Measurements from ENCODE around the gene ZCCHC24.
"Not testable (repeated sequence)": the region's sequence is repeated elsewhere in the genome, so short reads cannot be mapped to it uniquely, and the experiment has no call there.

ZCCHC24 gene

DNA sequence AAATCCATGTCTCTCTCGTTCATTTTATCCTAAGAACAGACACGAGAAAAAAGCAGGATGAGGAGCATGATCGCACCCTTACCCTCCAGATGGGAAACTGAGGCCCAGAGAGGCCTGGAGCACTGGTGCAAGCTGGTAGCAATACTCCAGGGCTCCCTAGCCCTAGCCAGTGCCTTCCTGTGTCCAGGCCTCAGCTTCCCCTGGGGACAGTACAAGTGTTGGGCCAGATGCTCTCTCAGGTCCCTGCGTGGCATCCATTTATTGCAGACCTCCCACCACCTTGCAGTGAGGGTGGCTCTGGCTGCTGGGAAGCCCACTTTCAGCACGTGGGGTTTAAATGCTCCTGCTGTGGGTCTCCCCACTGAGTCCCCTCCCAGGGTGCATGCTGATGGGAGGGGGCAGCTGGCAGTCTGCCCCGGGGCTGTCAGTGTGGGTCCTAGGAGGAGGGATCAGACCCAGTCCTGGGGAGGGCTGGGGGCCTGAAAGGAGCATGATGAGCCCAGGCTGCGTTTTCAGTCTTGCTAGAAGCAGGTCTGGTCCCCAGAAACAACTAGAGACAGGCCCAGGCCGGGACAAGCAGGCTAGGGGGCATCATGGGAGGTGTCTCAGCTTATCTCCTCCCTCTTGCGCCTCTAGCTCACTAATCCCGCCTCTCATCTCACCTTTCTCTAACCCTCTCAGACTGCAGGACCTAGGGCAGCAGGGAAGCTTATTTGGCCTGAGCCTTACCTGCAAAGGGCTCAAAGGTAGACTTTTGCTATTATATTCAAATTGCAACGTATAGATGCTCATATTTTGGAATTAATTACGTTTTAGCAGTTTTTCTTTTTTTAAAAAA lies 98.8 kb downstream of the ZCCHC24 start:
- DNase-seq (ENCODE audit: low read depth in 2 of 2): no peak

DNA sequence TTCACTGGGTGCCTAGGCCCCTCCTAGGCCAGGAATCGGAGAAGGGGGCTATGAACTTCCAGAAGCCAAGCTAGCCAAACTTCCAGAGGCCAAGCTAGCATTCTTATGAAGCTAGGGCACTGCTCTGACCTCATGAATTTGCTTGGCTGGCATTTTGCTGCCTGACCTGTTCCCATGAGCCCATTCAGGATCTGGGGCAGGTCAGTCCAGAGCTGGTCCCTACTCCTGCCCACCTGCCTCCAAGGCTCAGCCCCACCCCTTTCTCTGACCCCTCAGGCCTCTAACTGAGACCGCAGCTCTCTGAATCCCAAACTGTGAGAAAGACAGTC lies 99.4 kb downstream of the ZCCHC24 start:
- no peak for DNase-seq (ENCODE audit: low read depth in 2 of 2)

DNA sequence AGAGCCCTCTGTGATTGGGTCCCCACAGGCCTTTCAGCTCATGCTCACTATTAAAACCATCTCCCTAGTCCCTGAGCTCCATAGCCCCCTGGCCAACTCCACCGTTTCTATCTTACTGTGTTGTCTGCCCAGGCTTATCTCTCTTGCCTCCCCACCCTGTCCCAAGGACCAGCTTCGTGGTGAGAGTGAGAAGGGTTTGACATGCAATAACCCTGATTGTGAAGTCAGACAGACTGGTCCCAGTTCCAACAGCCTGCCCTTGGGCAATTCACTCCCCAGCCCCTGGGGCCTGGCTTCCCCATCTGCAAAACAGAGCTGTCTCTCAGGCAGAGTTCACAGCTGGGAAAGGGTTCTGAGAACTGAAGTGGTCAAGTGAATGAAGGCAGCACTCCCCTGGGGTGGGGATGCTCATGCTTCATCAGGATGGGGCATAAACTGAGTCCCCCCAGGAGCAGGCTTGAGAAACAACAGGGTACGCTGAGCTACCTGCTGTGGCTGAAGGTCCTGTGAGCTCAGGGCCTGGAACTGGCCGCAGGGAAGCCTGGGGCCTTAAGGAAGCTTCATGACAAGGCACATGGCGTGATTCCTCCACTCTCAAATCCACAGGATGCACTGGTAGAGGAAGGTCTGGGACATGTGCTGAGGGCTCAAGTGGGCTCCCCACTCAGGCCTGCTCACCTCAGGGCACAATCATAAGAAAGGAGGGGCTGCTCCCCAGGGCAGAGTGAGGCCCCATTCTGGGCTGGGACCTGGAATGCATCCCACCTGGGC lies 100.0 kb downstream of the ZCCHC24 start:
- no peak for DNase-seq (ENCODE audit: low read depth in 2 of 2)

DNA sequence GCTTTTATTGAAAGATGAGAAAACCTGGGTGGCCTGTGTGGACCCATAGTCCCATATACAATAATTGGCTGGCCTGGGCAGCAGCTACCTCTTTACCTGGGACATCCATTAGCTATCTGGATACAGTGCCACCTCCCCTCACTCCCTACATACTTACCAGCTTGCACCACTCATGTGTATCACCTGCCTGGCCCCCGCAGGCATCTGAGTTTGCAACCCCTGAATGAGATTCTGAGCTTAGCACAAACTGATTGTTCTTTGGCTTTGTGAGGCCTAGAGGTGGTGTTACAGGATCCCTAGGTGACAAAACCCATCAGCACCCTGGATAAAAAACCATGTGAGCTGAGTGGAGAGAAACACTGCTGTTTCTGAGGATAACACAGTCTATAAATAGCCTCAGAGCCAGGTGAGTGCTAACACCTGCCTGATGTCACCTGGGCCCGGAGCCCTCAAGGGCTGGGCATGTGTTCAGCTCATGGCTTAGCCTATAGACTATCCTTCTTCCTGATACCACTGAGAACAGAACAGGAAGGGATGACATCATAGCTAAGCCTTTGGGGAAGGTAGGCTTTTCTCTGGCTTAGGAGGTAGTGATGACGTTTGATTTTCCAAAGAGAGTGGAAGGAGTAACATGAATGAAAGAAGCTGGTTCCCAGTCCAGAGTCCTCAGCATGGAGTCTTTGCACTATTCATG lies 100.8 kb downstream of the ZCCHC24 start:
- no peak for DNase-seq (ENCODE audit: low read depth in 2 of 2)

DNA sequence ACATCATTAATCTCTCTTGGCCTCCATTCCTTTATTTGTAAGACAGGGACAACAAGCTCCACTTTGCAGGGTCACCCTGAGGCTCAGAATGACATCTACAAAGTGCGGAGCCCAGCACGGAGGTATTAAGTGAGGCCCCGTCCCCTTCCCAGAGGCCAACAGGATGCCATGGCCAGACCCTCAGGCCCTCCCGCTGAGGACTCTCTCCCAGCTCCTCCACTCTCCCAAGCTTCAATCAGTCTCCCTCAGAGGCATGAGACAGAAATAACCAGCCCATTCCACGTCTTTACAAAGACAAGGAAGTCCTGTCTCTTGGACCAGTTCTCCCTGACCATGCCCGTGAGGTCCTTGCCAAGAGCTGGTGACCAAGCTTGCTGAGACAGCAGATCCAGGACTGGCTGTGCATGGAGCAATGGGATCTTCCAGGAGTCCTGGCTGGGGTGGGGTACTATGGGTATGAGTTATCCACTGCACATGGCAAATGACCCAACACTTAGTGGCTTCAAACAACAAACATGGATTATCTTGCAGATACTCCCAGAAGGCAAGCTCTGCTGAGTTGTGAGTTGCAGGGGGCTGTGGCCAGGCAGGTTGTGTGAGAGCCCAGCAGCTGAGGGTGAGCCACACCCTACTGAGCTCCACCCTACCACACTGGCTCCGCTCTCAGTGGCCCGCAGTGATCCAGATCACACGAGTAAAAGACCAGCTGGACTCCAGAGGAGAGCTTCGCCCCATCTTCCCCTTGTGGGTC lies 102.4 kb downstream of the ZCCHC24 start:
- no peak for DNase-seq (ENCODE audit: low read depth in 2 of 2)

DNA sequence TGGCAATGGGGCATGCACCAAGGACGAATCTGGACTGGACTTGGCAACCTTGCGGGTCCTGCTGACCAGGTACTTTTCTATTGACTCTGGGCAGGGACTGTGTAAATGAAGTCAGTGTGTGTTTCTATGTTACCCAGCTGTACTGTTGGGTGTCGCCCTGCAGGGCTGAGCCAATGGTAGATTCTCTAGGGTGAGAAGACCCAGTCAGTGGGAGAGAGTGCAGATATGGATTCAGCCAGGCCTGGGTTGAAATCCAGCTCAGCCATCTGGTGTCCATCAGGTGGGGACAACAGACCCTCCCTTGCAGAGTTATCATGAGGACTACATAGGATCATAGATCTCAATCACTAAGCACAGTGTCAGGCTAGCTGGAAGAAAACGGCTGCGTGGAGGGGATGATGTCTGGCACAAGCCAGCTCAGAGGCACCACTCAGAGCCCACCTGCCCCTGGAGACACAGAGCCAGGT lies 103.1 kb downstream of the ZCCHC24 start:
- DNase-seq (ENCODE audit: low read depth in 2 of 2): no peak

DNA sequence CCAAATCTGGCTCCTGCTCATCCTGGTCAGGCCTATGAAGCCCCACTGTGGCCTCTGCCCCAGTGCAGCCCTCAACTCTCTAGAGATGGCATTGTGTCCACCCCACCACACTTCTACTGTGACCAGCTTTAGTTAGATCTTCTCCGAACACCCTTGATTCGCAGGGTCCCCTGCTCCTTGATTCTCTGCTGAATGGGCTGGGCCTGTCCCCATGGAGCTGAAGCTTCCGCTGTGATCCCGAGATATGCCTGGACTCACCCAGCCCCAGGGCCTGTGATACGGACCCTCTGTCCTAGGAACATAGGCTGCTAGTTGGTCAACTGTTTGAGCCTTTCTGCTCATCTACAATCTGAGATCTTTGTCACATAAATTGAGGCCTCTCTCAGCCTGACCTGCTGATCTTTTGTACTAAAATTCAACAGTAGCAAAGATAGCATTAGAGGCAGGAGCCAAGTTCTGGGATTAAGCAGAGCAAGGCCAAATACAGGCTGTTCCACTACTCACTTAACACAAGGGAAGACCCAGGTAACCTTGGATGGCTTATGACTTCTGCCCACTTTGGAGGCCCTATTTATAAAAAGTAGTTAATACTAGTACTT lies 104.7 kb downstream of the ZCCHC24 start:
- DNase-seq (ENCODE audit: low read depth in 2 of 2): no peak

DNA sequence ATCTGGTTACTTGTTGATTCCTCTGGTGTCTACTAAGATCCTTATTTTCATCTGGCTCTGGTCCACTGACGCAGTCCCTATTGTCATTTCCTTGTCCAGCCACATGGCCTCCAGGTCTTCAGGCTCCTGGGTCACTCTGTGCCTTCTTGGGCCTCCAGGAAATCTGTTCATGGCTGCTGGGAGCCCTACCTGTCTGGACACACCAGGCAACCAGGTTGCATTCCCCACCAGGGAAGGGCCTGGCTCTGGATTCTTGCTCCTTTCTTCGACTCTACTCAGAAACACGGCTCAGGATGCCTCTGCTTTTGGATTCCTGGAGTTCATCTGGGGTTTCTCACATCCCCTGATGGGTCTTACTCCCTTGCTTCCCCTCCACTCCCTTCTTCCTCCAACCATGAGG lies 106.2 kb downstream of the ZCCHC24 start:
- no peak for DNase-seq (ENCODE audit: low read depth in 2 of 2)

DNA sequence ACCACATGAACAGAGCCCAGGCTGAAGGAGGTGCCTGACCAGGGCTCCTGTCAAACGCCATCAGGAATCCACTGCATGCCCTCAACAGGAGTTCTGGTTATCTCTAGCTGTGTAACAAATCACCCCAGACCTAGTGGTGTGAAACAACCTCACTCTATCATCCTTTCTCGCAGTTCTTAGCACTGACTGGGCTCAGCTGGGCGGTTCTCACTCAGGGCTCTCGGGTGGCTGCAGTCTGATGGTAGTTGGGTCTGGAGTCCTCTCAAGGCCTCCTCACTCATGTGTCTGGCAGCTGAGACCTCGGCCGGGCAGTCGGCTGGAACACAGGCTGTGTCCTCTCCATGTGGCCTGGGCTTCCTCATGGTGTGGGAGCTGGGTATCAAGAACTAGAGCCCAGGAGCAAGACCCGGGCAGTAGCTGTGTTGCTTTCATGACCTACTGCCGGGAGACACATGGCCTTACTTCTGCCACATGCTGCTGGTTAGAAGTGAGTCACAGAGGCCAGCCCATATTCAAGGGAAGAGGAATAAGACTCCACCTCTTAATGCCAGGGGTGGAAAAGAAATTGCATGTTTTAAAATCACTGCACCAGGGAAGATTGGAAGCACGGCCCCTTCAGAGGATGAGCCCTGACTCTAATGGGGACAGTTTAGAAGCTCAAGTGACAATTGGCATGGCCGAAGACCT lies 107.5 kb downstream of the ZCCHC24 start:
- DNase-seq (ENCODE audit: low read depth in 2 of 2): not testable (repeated sequence)

DNA sequence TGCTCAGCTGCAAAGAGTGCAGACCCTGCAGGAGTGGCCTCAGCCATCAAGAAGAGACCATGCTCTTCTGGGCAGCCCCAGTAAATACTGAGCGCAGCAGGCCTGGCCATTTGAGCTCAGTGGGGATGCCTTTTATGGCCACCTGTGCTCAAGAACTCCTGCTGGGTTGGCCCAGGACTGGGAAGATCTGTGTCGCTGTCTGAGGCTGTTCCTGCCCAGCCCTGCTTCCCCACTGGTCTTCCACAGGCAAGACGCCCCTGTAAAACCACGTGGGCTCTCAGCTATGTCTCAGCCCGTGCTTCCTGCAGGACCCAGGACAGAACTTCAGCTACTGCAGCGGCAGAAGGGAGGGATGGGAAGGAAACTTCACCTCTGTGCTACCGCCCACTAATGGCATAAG lies 108.7 kb downstream of the ZCCHC24 start:
- DNase-seq (ENCODE audit: low read depth in 2 of 2): no peak

DNA sequence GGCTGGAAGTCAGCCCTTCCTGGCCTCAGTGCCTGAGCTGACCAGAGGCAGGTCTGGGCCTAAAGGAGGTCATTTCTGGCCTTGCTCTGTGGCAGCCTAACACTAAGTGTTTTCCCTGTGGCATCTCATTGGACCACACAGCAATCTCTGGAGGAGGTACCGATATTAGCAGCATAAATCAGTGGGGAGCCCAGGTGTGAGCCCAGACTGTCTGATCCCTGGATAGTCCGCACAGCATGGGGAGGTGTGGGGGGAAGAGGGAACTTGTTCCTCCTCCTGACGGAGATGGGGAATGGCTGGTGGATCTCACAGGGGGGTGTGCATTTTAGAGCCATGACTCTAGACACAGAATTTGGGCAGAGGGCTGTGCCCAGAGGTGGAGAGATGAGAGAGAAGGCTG lies 109.1 kb downstream of the ZCCHC24 start:
- no peak for DNase-seq (ENCODE audit: low read depth in 2 of 2)

DNA sequence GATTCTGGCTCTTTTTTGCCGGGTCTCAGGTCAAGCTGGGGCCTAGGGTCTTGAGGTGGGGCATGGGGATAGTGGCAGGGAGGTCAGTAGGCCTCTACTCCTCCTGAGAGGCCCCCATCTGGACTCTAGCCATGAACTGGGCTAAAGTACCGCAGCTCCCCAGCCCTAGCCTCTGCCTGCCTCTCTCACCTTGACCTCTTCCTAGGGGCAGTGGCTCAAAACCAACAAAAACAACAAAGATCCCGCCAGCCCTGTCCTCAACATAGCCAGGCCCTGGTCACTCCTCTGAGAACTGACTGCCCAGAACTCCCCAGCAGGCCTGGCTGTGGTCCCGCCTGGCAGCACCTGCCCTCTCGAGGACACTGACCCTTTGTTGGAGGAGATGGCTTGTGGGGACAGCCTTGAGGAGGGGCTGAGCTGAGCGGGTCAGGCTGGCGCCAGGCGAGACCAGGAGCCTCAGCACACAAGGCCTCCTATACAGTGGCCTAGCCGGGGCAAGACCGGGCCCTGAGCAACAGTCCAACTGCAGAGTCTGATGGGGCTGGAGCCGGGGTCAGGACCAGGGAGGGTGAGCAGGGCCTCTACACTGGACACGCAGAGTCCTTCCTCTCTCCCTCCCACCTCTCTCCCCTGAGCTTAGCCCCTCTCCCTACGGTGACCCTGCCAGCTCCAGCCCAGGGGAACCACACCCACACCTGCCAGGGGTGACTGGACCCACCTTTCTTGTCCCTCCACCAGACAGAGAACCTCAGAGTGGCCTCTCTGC lies 109.8 kb downstream of the ZCCHC24 start:
- no peak for DNase-seq (ENCODE audit: low read depth in 2 of 2)

DNA sequence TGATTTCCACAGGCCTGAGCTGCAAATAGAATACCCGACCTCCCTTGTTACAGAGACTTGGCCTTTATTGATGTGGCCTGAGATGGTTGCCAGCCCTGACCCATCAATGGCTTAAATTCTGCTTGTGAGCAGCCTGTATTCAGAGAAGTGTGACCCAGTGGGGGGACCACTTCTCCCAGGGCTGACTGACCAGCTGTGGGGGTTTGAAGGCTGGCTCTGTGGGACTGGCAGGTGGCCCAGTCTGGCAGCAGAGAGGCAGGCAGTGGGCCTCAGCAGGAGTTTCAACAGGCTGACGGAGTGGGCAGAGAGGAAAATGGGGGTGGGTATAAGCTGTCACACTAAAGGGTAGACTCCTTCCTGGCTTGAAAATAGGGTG lies 110.3 kb downstream of the ZCCHC24 start:
- DNase-seq (ENCODE audit: low read depth in 2 of 2): no peak

DNA sequence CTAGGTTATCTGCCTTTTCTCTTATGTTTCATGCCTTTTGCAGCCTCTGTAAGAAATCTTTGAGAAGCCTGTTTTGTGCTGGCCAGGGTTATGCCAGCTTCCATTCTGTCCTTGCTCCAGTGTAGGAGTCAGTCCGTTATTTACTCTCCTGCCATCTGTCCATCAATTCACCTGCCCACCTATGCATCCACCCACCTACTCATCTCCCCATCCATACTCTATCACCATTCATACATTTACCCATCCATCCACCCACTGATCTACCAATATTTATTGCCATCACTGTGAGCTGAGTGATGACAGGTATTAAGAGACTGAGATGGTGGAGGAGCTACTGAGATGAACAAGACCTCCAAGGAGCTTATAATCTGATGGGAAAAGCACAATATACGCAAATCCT lies 110.9 kb downstream of the ZCCHC24 start:
- no peak for DNase-seq (ENCODE audit: low read depth in 2 of 2)

DNA sequence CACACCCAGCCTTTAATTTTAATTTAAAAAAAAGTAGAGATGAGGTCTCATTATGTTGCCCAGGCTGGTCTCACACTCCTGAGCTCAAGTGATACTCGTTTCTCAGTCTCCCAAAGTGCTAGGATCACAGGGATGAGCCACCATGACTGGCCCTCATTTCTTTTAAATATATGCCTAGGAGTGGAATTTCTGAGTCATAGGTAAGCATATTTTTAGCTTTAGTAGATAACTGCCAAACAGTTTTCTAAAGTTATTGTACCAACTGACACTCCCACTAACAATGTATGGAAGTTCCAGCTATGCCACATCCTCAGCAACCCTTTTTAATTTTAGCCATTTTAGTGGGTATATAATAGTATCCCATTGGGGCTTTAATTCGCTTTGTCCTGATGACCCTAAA lies 111.9 kb downstream of the ZCCHC24 start:
- DNase-seq (ENCODE audit: low read depth in 2 of 2): no peak

DNA sequence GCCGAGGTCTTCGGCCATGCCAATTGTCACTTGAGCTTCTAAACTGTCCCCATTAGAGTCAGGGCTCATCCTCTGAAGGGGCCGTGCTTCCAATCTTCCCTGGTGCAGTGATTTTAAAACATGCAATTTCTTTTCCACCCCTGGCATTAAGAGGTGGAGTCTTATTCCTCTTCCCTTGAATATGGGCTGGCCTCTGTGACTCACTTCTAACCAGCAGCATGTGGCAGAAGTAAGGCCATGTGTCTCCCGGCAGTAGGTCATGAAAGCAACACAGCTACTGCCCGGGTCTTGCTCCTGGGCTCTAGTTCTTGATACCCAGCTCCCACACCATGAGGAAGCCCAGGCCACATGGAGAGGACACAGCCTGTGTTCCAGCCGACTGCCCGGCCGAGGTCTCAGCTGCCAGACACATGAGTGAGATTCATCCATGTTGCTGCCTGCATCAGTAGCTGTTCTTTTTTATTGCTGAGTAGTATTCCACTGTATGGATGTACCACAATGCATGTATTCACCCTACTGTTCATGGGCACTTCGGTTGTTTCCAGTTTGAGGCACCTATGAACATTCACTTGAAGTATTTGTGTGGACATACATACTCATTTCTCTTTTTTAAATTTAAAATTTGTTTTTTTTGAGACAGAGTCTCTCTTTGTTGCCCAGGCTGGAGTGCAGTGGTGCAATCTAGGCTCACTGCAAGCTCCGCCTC lies 112.7 kb downstream of the ZCCHC24 start:
- not testable (repeated sequence) for DNase-seq (ENCODE audit: low read depth in 2 of 2)
